ENCODE measurements around the gene REX1BD. TPM values are rescaled to one million over a fixed set of nuclear protein-coding genes. Genes with fewer than 3 reads are reported as not detected.

REX1BD gene
- total and polyA plus RNA-seq, 2 donors (not counting 3 experiments of a cell fraction or from before 2014, with no cell fraction given) = 64.4 to 90.9 TPM

DNA sequence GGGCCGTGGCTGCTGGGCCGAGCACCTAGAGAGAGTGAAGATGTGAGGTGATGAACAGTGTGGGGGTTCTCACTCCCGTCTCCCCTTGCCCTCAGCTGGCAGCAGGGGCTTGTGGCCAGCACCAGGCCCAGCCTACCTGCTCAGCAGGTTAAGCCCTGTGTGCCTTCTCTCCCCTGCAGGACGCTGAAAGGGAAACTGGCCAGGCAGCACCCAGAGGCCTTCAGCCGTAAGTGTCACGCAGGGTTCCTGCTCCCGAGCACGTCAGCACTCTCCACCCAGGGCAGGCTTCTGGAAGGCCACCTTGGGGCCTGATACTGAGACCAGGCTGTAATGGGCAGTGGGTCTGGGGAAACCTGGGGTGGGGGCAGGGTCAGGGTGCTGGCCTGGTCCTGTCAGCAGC lies 21.6 kb upstream of the REX1BD start:
- Histone ChIP-seq H3K9ac (replicated peaks; ENCODE audit: extremely low read depth, insufficient read depth, low read length) (no peak overlapping the region), H3K9me1 (replicated peaks; ENCODE audit: control insufficient read depth, extremely low read depth, insufficient read depth, low read length) (no peaks in the 10 kb centered on the region), H3K9me3 (replicated peaks; ENCODE audit: control insufficient read depth, insufficient read depth, low read length) (no peaks in the 10 kb centered on the region), H3K4me3 (replicated peaks in 1 of 3; ENCODE audit: insufficient read depth in 1 of 3, low read depth in 1 of 3, low read length in 3 of 3) (no peak overlapping the region), H3K4me2 (ENCODE audit: insufficient read depth, low read length) (no peak overlapping the region), H3K27ac (ENCODE audit: insufficient read depth, low read depth, low read length) (no peak overlapping the region), H3K36me3 (ENCODE audit: control insufficient read depth in 2 of 2, extremely low read depth in 1 of 2, insufficient read depth in 2 of 2, low read length in 2 of 2) (peaks cover 11 to 34% of the 10 kb centered on the region in 2 experiments), H3K79me2 (ENCODE audit: control insufficient read depth, insufficient read depth, low read length) (peaks cover 4% of the 10 kb centered on the region), H3K4me1 (ENCODE audit: control insufficient read depth, extremely low read depth, insufficient read depth, low read length) (peaks cover 10% of the 10 kb centered on the region), H2AFZ (ENCODE audit: low read depth, low read length) (no peak overlapping the region), H4K20me1 (replicated peaks; ENCODE audit: control insufficient read depth, extremely low read depth, insufficient read depth, low read length) (no peaks in the 10 kb centered on the region), H3K27me3 (ENCODE audit: control insufficient read depth in 2 of 2, insufficient read depth in 2 of 2, low read length in 2 of 2) (no peaks in the 10 kb centered on the region)
- POLR2A ChIA-PET = no interaction called here
- intact Hi-C loops (cut with micrococcal nuclease) (no loop called here), dilution Hi-C loops (cut with MboI; ENCODE audit: extremely low pct_ligation_motif_present, low sequenced_read_pairs) (no loop called here)
- CTCF ChIA-PET = no interaction called here
- no TSS peak for BruUV-seq (replicated peaks)
- DNase-seq (ENCODE audit: low read depth, low spot score) (no peak), FAIRE-seq (no peak)
- no peak for TF ChIP-seq FOS (IDR thresholded peaks at IDR 0.05; ENCODE audit: borderline replicate concordance, insufficient read depth, low read length)
- TF ChIP-seq JUN (IDR thresholded peaks at IDR 0.05; ENCODE audit: borderline replicate concordance, insufficient read depth, insufficient read length, low read depth) = no peak
- TF ChIP-seq EZH2 (IDR thresholded peaks at IDR 0.05; ENCODE audit: borderline replicate concordance, low read depth, low read length, severe bottlenecking) = no peak
- TF ChIP-seq POLR2AphosphoS5 (IDR thresholded peaks at IDR 0.05; ENCODE audit: insufficient read depth, low read depth, low read length) = no peak
- no peak for TF ChIP-seq POLR2A (IDR thresholded peaks at IDR 0.05; ENCODE audit: low read depth, low read length)
- no peak for TF ChIP-seq MYC (IDR thresholded peaks at IDR 0.05; ENCODE audit: low read depth, low read length)
- TF ChIP-seq, protein P1, sequence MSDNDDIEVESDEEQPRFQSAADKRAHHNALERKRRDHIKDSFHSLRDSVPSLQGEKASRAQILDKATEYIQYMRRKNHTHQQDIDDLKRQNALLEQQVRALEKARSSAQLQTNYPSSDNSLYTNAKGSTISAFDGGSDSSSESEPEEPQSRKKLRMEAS (IDR thresholded peaks at IDR 0.05; ENCODE audit: insufficient read depth, insufficient read length) = no peak
- TF ChIP-seq GATA2 (IDR thresholded peaks at IDR 0.05; ENCODE audit: insufficient read depth, insufficient read length, low read depth, low read length) = no peak
- no peak for TF ChIP-seq CTCF (IDR thresholded peaks at IDR 0.05; ENCODE audit: extremely low read depth in 1 of 2, insufficient read depth in 1 of 2, low read depth in 1 of 2, low read length in 2 of 2)
